HG03103 (cell line): ENCODE measurements around the gene SORL1-AS1.
A peak's percentile ranks its signal among the peaks of the same experiment; 100 is the strongest.

ENCODE experiments used
- ATAC-seq: cut with Tn5 transposase; IDR thresholded peaks from one replicate; pipeline ENCODE4 v1.9.1; 2021; ENCODE audit warnings: low read depth; ENCODE audit not compliant: unreplicated experiment

Gene SORL1-AS1

GRCh38 chr11:121476379-121477032 is 23.7 kb upstream of the SORL1-AS1 start:
- no peak for ATAC-seq

GRCh38 chr11:121474680-121475079 is 21.9 kb upstream of the SORL1-AS1 start:
- ATAC-seq: no peak

- no peak for ATAC-seq
These were observed 20.5 kb upstream of the SORL1-AS1 start for GRCh38 chr11:121473064-121473777.

- ATAC-seq: no peak
These were observed 19.5 kb upstream of the SORL1-AS1 start for GRCh38 chr11:121472312-121472711.

- no peak for ATAC-seq
These were observed 18.4 kb upstream of the SORL1-AS1 start for GRCh38 chr11:121471167-121471566.

- ATAC-seq: no peak
These were observed 17.1 kb upstream of the SORL1-AS1 start for GRCh38 chr11:121469910-121470309.

GRCh38 chr11:121467965-121468364 is 15.2 kb upstream of the SORL1-AS1 start:
- ATAC-seq: peak; percentile 56

GRCh38 chr11:121467471-121467870 is 14.7 kb upstream of the SORL1-AS1 start:
- no peak for ATAC-seq

- ATAC-seq: no peak
These were observed 13.5 kb upstream of the SORL1-AS1 start for GRCh38 chr11:121466063-121466794.

- ATAC-seq: no peak
These were observed 12.9 kb upstream of the SORL1-AS1 start for GRCh38 chr11:121465709-121466062.

GRCh38 chr11:121464352-121464946 is 11.7 kb upstream of the SORL1-AS1 start:
- ATAC-seq: no peak

- ATAC-seq: no peak
These were observed 11.0 kb upstream of the SORL1-AS1 start for GRCh38 chr11:121463689-121464335.

GRCh38 chr11:121461843-121462242 is 9.1 kb upstream of the SORL1-AS1 start:
- ATAC-seq: no peak

- ATAC-seq: no peak
These were observed 8.3 kb upstream of the SORL1-AS1 start for GRCh38 chr11:121460941-121461514.

- no peak for ATAC-seq
These were observed 6.7 kb upstream of the SORL1-AS1 start for GRCh38 chr11:121459413-121460017.

GRCh38 chr11:121458551-121458950 is 5.8 kb upstream of the SORL1-AS1 start:
- no peak for ATAC-seq

GRCh38 chr11:121456816-121457431 is 4.2 kb upstream of the SORL1-AS1 start:
- ATAC-seq: no peak

GRCh38 chr11:121456151-121456550 is 3.4 kb upstream of the SORL1-AS1 start:
- ATAC-seq: no peak

GRCh38 chr11:121455115-121455514 is 2.3 kb upstream of the SORL1-AS1 start:
- no peak for ATAC-seq
